ENCODE results near the gene NCAM1.

GRCh38 chr11:113295993-113296392 lies 334.8 kb downstream of the NCAM1 start:
- TF ChIP-seq CTCF (conservative IDR thresholded peaks at IDR 0.05 in 1 of 2, IDR thresholded peaks at IDR 0.05 in 1 of 2; ENCODE audit: low read depth in 1 of 2, low read length in 2 of 2) (no peak), EZH2 (IDR thresholded peaks at IDR 0.05; ENCODE audit: low read length, missing control alignments) (no peak)

Measured in fibroblast of lung (primary cell).